ENCODE data around the gene CTNNA3.

- TF ChIP-seq CTCF (conservative IDR thresholded peaks at IDR 0.05; ENCODE audit: low read length) (no peak), EZH2phosphoT487 (IDR thresholded peaks at IDR 0.05; ENCODE audit: borderline replicate concordance) (no peak)
Observed at GRCh38 chr10:67386260-67386659, 309.7 kb downstream of the CTNNA3 start.
